Tongue (tissue), 2 donors: ENCODE data around the gene PXDC1. TPM values are rescaled to one million over a fixed set of nuclear protein-coding genes. Genes with fewer than 3 reads are reported as not detected.
"Not testable (repeated sequence)": the region's sequence is repeated elsewhere in the genome, so short reads cannot be mapped to it uniquely, and the experiment has no call there.

Source experiments
- DNase-seq: peaks from one replicate; pipeline ENCODE4 v3.0.0-alpha.2; 2015
- total RNA-seq: library from RNA; depleted of rRNA; stranded (reverse); fragments of >200 nt; gene quantifications from one replicate; pipeline ENCODE4 v1.2.3, GENCODE V29; 2014

The PXDC1 gene
- total RNA-seq, 1 donor from 2014 or later: 32.5 TPM

DNA sequence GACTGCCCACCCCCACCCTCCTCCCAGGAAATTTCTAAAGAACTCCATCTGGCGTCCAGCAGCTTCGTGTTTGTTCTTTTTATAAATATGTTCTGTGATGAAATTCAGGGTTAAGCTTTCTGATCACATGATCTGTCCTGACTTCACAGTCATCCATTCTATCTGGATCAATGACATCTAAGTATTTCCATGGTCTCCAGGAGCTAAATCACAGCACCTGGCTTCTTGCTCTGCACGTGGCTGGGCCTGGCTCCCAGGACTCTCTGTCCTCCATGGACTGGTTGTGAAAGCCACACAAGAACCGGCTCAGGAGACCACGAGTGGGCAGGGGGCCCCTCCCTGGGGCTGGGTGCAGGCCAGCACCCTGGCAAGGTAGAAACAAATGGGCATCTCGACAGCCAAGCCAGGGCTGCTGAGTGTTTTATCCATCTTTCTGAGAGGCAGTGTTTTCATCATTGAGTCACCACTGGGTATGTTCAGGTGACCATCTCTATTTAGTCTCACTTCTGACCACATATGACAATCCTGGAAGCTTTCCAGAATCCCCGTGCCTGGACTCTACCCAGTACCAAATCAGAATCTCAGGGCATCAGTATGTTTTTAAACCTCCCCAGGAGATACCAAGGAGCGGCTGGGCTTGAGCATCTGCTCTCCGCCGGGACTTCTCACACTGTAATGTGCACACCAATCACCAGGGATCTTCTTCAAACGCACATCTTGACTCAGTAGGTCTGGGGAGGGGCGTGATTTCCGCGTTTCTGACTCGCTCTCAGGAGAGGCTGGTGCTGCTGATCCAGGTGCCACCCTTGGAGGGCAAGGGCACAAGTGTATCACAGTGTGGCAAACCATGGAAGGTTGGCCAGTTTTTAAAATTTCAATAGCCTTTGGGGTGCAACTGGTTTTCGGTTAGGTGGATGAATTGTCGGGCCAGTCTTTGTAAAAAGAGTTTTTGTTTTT is 31.6 kb upstream of the PXDC1 start:
- no peak for DNase-seq

DNA sequence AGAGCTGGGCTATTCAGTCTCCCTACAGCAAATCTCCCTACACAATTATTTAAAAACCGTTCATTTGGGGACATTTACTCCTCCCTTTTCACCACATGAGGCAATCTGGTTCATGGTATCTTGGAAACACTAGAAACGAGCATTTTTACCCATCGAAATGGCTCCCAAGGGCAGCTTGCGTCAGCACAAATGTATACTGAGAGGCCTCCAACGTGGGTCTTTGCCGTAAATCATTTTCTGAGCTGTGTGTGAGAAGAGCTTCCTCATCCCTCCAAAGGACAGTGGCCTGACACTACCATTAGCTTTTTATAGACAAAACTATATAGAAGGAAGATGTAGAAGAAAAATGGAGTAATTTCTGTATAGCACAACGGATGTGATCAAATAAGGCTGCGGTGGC is 30.0 kb upstream of the PXDC1 start:
- DNase-seq: no peak

- DNase-seq: no peak
These were observed 28.0 kb upstream of the PXDC1 start for GRCh38 chr6:3779574-3779849.

DNA sequence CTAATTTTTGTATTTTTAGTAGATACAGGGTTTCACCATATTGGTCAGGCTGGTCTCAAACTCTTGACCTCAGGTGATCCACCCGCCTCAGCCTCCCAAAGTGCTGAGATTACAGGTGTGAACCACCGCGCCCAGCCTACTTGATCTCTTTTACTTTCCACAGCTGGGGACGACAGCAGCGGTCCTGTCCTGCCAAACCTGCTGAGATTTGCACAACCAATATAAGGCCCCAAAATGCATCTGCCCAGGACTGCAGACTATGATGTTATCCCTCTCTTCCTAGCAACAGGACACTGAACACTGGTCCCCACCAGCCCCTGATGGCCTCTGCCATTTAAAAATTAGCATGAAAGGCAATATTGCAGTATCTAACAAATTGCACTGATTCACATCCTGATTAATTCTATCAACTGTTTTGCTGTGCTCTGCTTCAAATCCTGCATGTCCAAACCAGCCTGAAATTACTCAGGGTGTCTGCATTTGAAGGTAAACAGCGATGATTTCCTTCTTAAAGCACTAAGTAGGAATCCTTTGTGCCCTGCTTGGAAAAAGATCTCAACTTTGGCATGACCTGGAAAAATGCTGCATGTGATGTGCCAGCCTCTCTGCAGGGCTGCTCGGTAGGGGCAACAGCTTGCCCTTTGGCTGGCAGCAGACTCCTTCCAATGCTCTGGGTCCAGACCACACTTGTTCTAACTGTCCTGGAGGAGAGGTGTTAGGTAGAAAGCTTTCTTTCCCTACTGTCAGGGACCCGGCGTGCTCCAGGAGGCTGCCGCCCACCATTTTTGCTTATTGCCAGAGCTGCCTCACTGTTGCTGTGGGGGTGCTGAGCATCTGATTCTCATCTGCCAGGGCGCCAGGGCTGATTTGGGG is 27.4 kb upstream of the PXDC1 start:
- no peak for DNase-seq

DNA sequence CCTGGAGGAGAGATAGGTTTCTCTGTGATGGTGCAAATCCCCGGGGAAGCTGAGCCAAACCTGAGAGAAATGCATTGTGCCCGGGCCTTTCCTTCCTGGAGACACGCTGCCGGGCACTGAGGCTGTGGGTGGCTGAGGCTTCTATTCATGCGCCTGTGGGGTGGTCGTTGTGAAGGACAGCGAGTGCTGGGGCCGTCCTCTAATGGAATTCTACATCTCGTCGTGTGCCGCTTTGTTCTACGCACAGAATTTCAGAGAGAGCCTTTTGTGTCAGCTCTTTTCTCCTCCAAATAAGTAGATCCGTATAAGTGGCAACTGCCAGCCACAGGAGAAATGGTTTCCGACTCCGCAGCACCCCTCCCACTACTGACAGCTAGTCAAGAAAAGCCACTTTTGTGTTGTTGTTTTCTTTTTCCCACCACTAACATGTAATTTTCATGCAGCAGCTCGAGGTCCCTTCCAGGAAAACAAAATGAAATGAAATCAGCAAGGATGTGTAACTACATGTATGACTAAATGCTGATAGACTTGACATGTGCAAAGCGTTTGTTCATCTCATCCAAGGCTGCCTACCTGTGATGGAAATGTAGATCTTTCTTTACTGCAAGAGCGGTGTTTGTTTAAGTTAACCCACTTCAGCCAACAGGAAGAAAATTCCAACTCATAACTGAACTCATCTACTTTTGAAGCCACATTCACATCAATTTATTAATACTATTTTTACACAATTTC is 26.4 kb upstream of the PXDC1 start:
- no peak for DNase-seq

- no peak for DNase-seq
These were observed 25.5 kb upstream of the PXDC1 start for GRCh38 chr6:3776881-3777507.

DNA sequence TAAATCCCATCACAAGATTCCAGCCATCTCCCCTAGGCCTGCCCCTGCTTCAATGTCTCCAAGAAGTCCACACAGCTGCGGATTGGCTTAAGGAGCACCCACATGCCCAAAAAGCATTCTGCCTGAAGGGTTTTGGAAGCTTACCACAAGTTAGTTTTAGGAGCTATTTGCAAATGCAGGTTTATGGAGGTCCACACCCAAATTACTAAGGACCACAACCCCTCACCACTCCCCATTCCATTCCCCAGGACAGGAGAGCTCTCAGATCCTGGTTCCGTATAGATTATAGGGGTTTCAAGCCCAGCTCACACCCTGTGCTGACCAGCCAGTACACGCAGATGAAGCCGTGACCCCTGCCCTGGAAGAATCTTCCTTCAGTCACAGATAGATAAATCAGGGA is 24.3 kb upstream of the PXDC1 start:
- DNase-seq: no peak

DNA sequence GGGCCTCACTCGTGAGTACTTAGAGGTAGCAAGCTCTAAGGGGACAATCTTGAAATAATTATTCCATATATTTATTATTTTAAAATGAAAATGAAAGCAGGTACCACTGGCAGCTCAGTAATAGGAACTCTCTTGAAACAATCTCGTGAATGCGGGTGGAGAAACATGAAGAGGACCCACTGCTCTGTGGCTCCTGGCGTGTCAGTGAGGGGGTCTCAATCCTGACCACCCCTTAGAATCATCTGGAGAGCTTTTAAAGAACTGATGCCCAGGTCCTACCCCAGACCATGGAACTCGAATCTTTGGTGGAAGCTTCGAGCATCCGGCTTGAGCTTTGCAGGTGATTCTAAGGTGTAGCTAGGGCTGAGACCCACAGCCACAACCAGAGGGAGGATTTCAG is 23.9 kb upstream of the PXDC1 start:
- no peak for DNase-seq

- DNase-seq: peak; percentile 82
These were observed 22.3 kb upstream of the PXDC1 start for GRCh38 chr6:3773678-3774298.

DNA sequence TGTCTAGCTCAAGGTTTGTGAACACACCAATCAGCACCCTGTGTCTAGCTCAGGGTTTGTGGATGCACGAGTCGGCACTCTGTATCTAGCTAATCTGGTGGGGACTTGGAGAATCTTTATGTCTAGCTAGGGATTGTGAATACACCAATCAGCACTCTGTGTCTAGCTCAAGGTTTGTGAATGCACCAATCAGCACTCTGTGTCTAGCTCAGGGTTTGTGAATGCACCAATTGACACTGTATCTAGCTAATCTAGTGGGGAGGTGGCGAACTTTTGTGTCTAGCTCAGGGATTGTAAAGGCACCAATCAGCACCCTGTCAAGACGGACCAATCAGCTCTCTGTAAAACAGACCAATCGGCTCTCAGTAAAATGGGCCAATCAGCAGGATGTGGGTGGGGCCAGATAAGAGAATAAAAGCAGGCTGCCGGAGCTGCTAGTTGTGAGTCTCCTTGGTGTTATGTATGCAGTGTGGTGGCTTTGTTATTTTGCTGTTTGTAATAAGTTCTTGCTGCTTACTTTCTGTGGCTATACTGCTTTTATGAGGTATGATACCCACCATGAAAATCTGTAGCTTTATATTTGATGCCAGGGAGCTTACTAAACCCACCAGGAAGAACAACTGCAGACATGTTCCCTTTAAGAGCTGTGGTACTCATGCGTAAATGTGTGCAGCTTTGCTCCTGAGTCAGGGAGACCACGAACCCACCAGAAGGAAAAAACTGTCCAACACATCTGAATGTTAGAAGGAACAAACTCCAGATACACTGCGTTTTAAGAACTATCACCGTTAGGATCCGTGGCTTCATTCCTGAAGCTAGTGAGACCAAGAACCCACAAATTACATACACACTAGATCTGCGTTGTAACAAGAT is 20.9 kb upstream of the PXDC1 start:
- not testable (repeated sequence) for DNase-seq

GRCh38 chr6:3771407-3772011 is 20.0 kb upstream of the PXDC1 start:
- no peak for DNase-seq

DNA sequence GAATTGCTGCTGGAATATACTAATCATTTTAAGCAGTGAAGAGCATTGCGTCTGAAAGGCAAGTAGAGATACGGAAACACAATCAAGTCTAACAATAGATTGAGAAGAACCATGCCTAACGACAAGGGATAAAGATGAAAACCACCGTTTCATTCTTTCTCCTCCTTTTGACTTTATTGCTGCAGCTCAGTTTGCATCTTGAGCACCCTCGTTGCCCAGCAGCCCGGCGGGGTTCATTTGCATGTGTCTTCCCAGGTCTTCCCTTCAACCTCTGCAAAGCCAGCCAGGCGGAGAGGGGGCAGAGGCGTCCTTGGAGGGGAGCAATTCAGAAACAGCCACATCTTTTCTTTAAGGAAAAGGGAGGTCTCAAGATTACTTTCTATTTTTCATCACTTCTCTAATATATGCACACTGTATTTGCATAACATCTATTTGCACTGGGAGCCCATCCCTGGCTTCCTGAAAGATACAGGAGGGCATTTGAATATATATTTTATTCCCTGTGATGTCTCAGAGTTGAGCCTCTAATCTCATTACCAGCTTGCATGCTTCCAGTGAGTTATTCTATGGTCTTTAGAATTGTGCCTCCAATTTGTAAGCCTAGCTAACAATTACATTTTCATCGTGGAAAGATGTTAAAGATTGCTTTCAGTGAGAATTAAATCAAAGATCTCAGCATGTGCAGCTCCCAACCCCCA is 18.7 kb upstream of the PXDC1 start:
- DNase-seq: no peak

DNA sequence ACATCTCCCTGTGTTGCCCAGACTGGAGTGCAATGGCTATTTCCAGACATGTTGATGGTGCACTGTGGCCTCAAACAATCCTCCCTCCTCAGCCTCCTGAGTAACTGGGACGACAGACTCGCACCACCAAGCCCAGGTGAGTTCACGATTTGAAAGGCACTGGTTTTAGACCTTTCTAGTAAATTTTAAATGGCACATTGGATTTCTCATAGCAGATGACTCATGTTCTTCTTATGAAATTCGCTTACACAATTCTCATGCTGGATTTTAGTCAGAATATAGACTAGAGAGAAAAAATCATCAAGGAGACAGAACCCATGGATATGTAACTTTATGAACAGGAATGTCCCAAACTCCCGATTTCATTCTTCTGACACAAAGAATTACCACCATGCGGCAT is 18.1 kb upstream of the PXDC1 start:
- DNase-seq: no peak

- DNase-seq: no peak
These were observed 17.0 kb upstream of the PXDC1 start for GRCh38 chr6:3768502-3768901.

DNA sequence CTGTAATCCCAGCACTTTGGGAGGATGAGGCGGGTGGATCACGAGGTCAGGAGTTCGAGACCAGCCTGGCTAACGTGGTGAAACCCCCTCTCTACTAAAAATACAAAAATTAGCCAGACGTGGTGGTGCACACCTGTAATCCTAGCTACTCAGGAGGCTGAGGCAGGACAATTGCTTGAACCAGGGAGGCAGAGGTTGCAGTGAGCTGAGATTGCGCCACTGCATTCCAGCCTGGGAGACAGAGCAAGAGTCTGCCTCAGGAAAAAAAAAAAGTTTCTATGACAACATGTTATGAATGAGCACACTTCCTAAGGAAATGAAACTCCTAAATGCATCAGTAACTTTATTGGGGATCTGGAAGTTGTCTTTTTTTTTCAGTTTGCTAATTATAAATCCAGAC is 16.0 kb upstream of the PXDC1 start:
- DNase-seq: not testable (repeated sequence)

- peak; percentile 94 for DNase-seq
These were observed 14.7 kb upstream of the PXDC1 start for GRCh38 chr6:3766214-3766613.

DNA sequence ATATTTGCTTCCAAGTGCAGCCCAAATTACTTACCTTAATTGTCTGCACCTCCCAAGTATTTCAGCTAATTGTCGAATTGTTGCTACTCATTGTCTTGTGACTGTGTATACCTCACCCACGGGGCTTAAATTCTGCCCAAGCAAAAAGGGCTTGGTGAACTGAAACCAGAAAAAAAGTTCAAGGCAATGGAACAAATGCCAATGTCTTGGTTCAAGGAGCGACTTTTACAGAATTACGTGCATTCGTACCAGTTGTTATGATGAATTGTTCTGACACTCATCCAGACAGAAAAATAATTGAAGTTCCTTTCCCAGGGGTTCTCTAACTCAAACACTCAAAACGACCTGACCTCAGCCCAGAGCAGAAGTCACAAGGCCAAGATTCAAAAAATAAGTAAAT is 13.9 kb upstream of the PXDC1 start:
- no peak for DNase-seq

- no peak for DNase-seq
These were observed 13.2 kb upstream of the PXDC1 start for GRCh38 chr6:3764516-3765335.

- no peak for DNase-seq
These were observed 11.3 kb upstream of the PXDC1 start for GRCh38 chr6:3762852-3763251.
